Fibroblast of lung (primary cell): ENCODE results near the gene TESMIN.

ENCODE experiments used
- EZH2 ChIP-seq: IDR thresholded peaks from 2 replicates; pipeline ENCODE4 v1.5.1; 2012; ENCODE audit warnings: low read length, control low read depth, mild to moderate bottlenecking; ENCODE audit errors: missing control alignments
- TF ChIP-seq, protein P1 (sequence below), 2 donors: IDR thresholded peaks in 1 of 2; conservative IDR thresholded peaks in 1 of 2; 1 replicate in 1 of 2; 2 replicates in 1 of 2; pipeline ENCODE4 v1.5.1; 2011 to 2012; ENCODE audit warnings: low read length in 2 of 2, control low read depth in 1 of 2, inconsistent platforms in 1 of 2, low read depth in 1 of 2, mild to moderate bottlenecking in 1 of 2

GRCh38 chr11:68711114-68711513, 40.2 kb downstream of the TESMIN start:
- TF ChIP-seq, protein P1, sequence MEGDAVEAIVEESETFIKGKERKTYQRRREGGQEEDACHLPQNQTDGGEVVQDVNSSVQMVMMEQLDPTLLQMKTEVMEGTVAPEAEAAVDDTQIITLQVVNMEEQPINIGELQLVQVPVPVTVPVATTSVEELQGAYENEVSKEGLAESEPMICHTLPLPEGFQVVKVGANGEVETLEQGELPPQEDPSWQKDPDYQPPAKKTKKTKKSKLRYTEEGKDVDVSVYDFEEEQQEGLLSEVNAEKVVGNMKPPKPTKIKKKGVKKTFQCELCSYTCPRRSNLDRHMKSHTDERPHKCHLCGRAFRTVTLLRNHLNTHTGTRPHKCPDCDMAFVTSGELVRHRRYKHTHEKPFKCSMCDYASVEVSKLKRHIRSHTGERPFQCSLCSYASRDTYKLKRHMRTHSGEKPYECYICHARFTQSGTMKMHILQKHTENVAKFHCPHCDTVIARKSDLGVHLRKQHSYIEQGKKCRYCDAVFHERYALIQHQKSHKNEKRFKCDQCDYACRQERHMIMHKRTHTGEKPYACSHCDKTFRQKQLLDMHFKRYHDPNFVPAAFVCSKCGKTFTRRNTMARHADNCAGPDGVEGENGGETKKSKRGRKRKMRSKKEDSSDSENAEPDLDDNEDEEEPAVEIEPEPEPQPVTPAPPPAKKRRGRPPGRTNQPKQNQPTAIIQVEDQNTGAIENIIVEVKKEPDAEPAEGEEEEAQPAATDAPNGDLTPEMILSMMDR (conservative IDR thresholded peaks at IDR 0.05 in 1 of 2, IDR thresholded peaks at IDR 0.05 in 1 of 2; ENCODE audit: low read depth in 1 of 2, low read length in 2 of 2) = no peak
- TF ChIP-seq EZH2 = no peak
